SW 1271 (cell line): ENCODE results near the gene CADM2.
"Not testable (repeated sequence)": the region's sequence is repeated elsewhere in the genome, so short reads cannot be mapped to it uniquely, and the experiment has no call there.

Experiments used
- DNase-seq, 2 experiments: peaks; one replicate each; lab custom pipeline; 2025; lab: John Stamatoyannopoulos, UW

Gene CADM2

GRCh38 chr3:85935171-85935570 lies 976.4 kb downstream of the CADM2 start:
- DNase-seq = no peak

DNA sequence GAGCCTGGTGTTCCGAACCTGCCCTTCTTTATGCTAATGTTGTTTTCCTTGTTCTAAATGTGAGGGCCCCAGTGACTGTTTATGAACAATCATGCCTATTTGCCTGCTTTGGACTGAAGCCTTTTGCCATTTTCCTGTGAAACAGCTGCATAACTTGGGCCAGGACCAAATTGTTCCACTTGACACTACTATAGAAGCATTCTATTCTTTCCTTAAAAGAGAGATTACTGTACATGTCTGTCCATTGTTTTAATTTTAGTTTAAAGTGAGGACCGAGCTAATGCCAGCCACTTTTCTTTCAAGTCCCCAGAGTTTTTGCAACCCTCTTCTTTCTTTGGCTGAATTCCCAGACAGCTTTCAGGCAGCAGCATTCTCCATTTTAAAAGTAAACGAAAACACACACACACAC lies 980.3 kb downstream of the CADM2 start:
- no peak for DNase-seq

DNA sequence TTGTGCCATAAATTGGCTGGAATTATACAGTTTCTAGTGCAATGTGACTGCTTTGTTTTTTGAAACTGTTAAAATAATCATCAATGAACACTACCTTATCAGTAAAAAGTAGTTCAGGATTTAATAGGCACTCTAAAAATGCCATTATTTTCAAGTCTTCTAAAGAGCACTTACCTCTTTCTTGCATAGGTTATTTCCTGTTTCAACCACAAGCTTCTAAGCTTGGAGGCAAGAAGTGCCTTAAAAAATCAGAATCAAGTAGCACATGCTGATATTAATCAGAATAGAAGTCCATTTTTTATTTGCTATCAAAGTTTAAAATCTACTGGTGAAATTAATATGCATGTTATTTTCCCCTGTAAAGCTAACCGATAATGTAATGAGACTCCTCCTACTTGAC lies 991.6 kb downstream of the CADM2 start:
- no peak for DNase-seq

DNA sequence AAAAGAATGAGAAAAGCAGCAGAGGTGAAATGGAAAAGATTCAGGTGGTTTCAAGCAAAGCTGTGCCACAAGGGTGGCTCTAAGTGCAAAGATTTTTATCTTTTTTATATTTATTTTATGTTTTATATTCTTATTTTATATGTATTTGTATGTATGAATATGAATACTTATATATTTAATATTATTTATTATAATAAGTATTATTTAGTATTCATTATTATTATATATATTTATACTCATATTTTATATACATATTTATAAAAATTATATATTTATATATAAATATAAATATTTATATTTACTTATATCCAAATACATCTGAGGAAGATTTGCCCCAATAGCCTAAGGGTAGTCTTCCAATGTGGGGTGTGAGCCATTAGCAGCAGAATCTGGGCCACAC lies 1002.0 kb downstream of the CADM2 start:
- no peak for DNase-seq

GRCh38 chr3:85977615-85978338 lies 1019.0 kb downstream of the CADM2 start:
- no peak for DNase-seq

GRCh38 chr3:85979034-85979433 lies 1020.2 kb downstream of the CADM2 start:
- DNase-seq = no peak

DNA sequence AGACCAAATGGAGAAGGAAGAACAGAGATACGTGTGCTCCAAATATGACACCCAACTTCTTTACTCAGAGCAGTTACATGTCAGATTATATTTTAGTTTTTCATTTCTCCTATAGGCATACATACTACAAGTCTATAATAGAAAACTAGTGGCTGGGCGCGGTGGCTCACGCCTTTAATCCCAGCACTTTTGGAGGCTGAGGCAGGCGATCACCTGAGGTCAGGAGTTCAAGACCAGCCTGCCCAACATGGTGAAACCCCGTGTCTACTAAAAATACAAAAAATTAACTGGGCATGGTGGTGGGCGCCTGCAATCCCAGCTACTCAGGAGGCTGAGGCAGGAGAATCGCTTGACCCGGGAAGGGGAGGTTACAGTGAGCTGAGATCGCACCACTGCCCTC lies 1030.8 kb downstream of the CADM2 start:
- not testable (repeated sequence) for DNase-seq

GRCh38 chr3:86029590-86029989 lies 1070.8 kb downstream of the CADM2 start:
- peak in 1 of 2 experiments; percentile 56 for DNase-seq

- DNase-seq = no peak
These were observed 1079.1 kb downstream of the CADM2 start for GRCh38 chr3:86037916-86038315.

DNA sequence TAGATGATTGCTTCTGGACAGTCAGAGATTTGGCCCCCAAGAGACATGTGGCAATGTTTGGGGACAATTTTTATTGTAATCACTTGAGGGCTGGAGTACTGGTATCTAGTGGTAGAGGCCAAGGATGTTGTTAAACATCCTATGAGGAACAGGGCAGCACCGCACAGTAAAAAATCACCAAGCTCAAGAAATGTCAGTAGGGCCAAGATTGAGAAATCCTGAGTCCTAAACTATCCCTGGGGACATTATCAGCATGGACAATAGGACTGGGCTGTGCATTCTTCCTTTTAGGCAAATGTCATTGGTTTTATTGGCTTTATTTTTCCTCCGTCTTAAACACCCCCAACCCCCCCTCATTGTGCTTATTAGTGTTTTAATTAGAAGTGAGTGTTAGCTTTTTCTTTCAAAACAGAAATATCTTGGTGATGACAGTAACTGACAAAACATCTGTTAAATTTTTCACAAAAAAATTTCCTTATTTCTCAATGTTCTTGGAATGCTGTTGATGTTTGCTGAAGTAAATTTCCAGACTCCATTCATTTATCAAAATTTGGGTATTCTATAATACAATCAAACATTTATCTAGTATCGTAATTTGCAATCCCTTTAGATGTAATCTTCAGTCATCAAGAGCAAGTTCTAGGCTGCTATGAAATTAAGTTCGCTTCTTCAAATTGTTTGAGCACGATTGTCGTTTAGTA lies 1087.8 kb downstream of the CADM2 start:
- DNase-seq = no peak

DNA sequence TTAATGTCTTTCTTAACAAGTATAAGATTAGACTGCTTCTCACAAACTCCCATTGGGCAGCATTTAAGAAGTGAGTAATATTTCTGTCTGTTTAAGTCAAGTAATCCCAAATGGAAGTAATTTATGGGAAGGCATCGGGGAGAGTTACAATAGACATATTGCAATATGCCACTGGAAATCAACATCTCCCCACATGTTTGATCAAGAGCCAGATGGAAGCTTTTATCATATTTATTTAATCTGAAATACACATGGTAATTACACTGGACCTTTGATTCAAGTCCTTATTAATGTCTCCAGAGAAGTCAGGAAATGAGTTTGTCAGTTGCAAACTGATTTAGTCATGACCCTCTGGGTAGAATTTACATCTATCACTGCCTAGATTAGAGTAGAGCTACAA lies 1088.4 kb downstream of the CADM2 start:
- no peak for DNase-seq

- no peak for DNase-seq
These were observed 1092.3 kb downstream of the CADM2 start for GRCh38 chr3:86051058-86051457.

- no peak for DNase-seq
These were observed 1097.2 kb downstream of the CADM2 start for GRCh38 chr3:86056032-86056431.

GRCh38 chr3:86056962-86057361 lies 1098.2 kb downstream of the CADM2 start:
- no peak for DNase-seq

DNA sequence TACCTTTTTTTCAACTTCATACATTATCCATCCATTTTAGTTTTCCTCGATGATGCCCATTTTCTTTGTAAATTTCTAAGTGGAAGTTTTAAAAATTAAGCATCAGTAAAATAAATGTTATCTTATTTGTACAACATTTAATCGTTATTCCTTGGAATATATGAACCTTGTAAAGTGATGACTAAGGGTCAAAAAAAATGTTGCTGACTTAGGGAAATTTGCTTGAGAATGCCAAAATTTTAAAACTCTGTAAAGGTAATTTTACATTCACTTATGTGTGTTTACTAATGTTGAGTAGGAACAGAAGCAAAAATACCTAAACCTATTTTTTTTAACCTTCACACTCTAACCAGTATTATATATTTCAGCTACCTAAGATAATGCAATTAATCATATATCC lies 1115.0 kb downstream of the CADM2 start:
- DNase-seq = no peak

DNA sequence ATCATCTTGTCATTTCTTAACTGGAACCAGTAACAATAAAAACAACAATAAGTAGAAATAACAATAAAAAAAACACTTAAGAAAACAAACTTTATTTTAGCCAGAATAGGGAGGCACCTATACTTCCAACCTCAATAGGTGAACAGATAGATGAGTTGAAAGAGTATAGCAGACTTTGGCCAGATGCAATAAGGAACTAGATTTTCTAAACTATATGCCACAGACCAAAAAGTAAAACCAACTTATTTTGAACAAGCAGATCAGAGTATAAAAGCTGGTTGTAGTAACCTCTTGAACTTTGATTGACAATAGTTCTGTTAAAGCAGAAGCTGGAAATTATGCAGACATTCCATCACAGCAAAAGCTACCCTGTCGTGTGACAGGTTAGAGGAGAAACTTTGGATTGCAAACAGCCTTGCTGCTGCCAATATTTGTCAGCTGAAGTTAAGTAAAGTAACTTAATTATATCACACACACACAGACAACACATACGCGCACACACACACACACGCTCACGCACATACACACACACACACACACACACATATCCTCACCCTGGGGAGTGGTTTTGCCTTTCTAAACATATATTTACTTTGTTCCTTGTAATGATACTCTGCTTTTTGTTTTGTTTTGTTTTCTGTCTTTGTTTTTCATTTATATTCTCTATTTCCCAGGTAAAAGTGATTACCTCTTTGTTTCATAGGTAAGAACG lies 1128.5 kb downstream of the CADM2 start:
- DNase-seq = no peak

DNA sequence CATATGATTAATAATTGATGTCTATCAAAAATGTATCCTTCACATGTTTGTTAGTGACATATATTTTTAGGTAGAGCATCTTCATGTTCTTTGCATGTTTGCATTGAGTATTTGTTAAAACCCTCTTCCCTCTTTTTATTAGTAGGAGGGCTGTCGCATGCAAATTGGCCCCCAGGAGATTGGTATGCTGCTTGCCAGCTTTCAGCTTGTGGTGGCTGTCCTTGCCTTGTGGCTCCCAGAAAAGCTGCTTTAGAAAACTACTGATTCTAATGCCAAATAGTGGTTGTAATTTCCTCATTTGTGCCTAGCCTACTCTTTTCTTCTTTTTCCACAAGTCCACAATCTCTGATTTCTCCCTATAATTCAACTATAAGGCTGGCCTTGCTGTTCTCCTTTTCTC lies 1145.4 kb downstream of the CADM2 start:
- no peak for DNase-seq

GRCh38 chr3:86109434-86109833 lies 1150.6 kb downstream of the CADM2 start:
- no peak for DNase-seq
